Stimulated activated CD4-positive, alpha-beta T cell treated with anti-CD3 and anti-CD28 coated beads, Interleukin-1b, Interleukin-23, amount 100 ng/mL, for 4 hours (primary cell): ENCODE measurements around the gene SNTG2.
"Not testable (repeated sequence)": the region's sequence is repeated elsewhere in the genome, so short reads cannot be mapped to it uniquely, and the experiment has no call there.

ENCODE experiments used
- DNase-seq, 2 donors: peaks; one replicate each; pipeline ENCODE4 v3.0.0-alpha.2; 2020; ENCODE audit warnings: low read depth in 2 of 2

The SNTG2 gene

GRCh38 chr2:1375794-1376193, 425.1 kb downstream of the SNTG2 start:
- DNase-seq: no peak

GRCh38 chr2:1377473-1377872, 426.8 kb downstream of the SNTG2 start:
- DNase-seq: no peak

GRCh38 chr2:1378456-1379150, 428.0 kb downstream of the SNTG2 start:
- DNase-seq: no peak

- DNase-seq: no peak
Observed at GRCh38 chr2:1381644-1382043, 431.0 kb downstream of the SNTG2 start.

- DNase-seq: not testable (repeated sequence)
Observed at GRCh38 chr2:1387954-1388725, 437.5 kb downstream of the SNTG2 start.

- DNase-seq: not testable (repeated sequence)
Observed at GRCh38 chr2:1390118-1390517, 439.5 kb downstream of the SNTG2 start.

- DNase-seq: no peak
Observed at GRCh38 chr2:1393321-1393720, 442.7 kb downstream of the SNTG2 start.

- DNase-seq: no peak
Observed at GRCh38 chr2:1394709-1395408, 444.2 kb downstream of the SNTG2 start.

- no peak for DNase-seq
Observed at GRCh38 chr2:1397350-1397749, 446.7 kb downstream of the SNTG2 start.

- DNase-seq: no peak
Observed at GRCh38 chr2:1398191-1398590, 447.5 kb downstream of the SNTG2 start.

GRCh38 chr2:1400943-1401735, 450.5 kb downstream of the SNTG2 start:
- no peak for DNase-seq

- no peak for DNase-seq
Observed at GRCh38 chr2:1402064-1402463, 451.4 kb downstream of the SNTG2 start.

- DNase-seq: no peak
Observed at GRCh38 chr2:1403565-1403964, 452.9 kb downstream of the SNTG2 start.

- DNase-seq: no peak
Observed at GRCh38 chr2:1405124-1405523, 454.5 kb downstream of the SNTG2 start.

- no peak for DNase-seq
Observed at GRCh38 chr2:1405967-1406366, 455.3 kb downstream of the SNTG2 start.

- DNase-seq: no peak
Observed at GRCh38 chr2:1406434-1406833, 455.8 kb downstream of the SNTG2 start.

- no peak for DNase-seq
Observed at GRCh38 chr2:1407950-1408675, 457.5 kb downstream of the SNTG2 start.

- no peak for DNase-seq
Observed at GRCh38 chr2:1413156-1413710, 462.6 kb downstream of the SNTG2 start, which contains the start of gene TPO. Gene TPO (plus strand): TSS chr2:1413463. CDS start chr2:1414409, 946 bp downstream.

GRCh38 chr2:1414121-1414520, 463.5 kb downstream of the SNTG2 start:
- DNase-seq: no peak

- not testable (repeated sequence) for DNase-seq
Observed at GRCh38 chr2:1414901-1415300, 464.3 kb downstream of the SNTG2 start.

- no peak for DNase-seq
Observed at GRCh38 chr2:1415501-1415900, 464.9 kb downstream of the SNTG2 start.
